Measurements from ENCODE around the gene SMAD6. TPM values are rescaled to one million over a fixed set of nuclear protein-coding genes. Genes with fewer than 3 reads are reported as not detected.

SMAD6 gene
- total and polyA plus RNA-seq, 2 of the 4 experiments (the other 2 are of a cell fraction) = 4.8 to 8.5 TPM

DNA sequence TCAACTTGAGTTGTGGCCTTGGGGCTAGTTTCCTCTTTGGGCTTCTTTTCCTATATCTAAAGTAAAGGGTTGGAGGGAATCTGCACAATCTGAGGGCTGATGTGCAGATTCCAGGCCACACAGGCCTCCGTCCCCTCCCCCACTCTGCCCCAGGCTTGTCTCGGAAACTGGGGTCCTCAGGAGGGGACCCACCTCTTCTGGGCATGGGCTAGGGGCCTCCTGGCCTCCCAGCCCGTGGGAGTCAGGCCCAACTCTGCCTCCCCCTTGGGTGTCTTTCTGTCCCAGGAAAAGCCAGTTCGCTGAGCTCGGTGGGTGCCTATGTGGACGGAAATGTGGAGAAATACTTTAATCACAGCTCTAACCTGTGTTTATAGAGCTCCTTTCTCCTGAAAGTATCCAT lies 4.8 kb downstream of the SMAD6 start:
- Histone ChIP-seq H3K9me1 (ENCODE audit: insufficient read depth, low read length) (peaks cover 24% of the 10 kb centered on the region), H3K4ac (ENCODE audit: low read depth, low read length) (peak overlapping the region; percentile 50; the same call in 1 of the 2 replicates), H3K79me1 (ENCODE audit: low read depth in 1 of 2, low read length in 2 of 2) (peaks cover 21 to 77% of the 10 kb centered on the region in 2 experiments), H3K27me3 (ENCODE audit: control insufficient read depth, insufficient read depth, low read length) (no peaks in the 10 kb centered on the region), H2BK15ac (ENCODE audit: low read depth, low read length) (no peak overlapping the region), H4K5ac (ENCODE audit: low read depth, low read length) (no peak overlapping the region), H2AK5ac (ENCODE audit: low read depth, low read length) (peak overlapping the region; percentile 29; the same call in 1 of the 2 replicates), H2BK20ac (ENCODE audit: low read depth, low read length) (no peak overlapping the region), H4K20me1 (ENCODE audit: insufficient read depth, low read length) (peaks cover 42% of the 10 kb centered on the region), H2BK5ac (ENCODE audit: low read depth, low read length, poor library complexity, severe bottlenecking) (no peak overlapping the region), H3K56ac (ENCODE audit: extremely low read depth, insufficient read depth, low read length) (no peak overlapping the region), H2BK120ac (ENCODE audit: low read depth, low read length) (no peak overlapping the region), H3K36me3 (ENCODE audit: control insufficient read depth, insufficient read depth, low read length) (peaks cover 4% of the 10 kb centered on the region), H3K18ac (ENCODE audit: low read depth, low read length) (no peak overlapping the region), H4K91ac (ENCODE audit: insufficient read depth, low read depth, low read length) (no peak overlapping the region), H3K9me3 (ENCODE audit: control insufficient read depth, insufficient read depth, low read length) (no peaks in the 10 kb centered on the region), H4K8ac (ENCODE audit: low read depth in 2 of 2, low read length in 2 of 2) (no peak overlapping the region; a peak in 1 of 4 replicates), H3K14ac (replicated peaks; ENCODE audit: low read depth, low read length) (no peak overlapping the region), H3K4me3 (ENCODE audit: insufficient read depth, low read depth, low read length) (no peak overlapping the region), H2AFZ (replicated peaks; ENCODE audit: low read length, poor library complexity) (no peak overlapping the region), H3K23ac (ENCODE audit: low read depth, low read length) (0 out of 2 replicates have a peak overlapping the region, but pooled peaks have one; percentile 18), H3K4me2 (ENCODE audit: low read depth, low read length) (peak overlapping the region; percentile 27; the same call in 1 of the 2 replicates), H2AK9ac (replicated peaks; ENCODE audit: low read depth, low read length, poor library complexity) (no peak overlapping the region), H3K4me1 (ENCODE audit: control insufficient read depth, insufficient read depth, low read length) (peaks cover 34% of the 10 kb centered on the region), H3K9ac (ENCODE audit: low read depth, low read length) (peak overlapping the region; percentile 24; the same call in 1 of the 2 replicates), H3K27ac (ENCODE audit: insufficient read depth, low read length) (peak overlapping the region; percentile 57)
- BruUV-seq (replicated peaks) = no TSS peak
- no CpG with 5 or more reads among the region's 6 CpGs for WGBS, 2 experiments (ENCODE audit: extremely low coverage in 2 of 2, insufficient read length in 1 of 2)
- in situ Hi-C loops (cut with MboI; ENCODE audit: low sequenced_read_pairs) = loop anchor here (5.0 to 25.0 kb wide), 2 partner anchors 65 to 130 kb away; no protein-coding TSS in a partner anchor
- intact Hi-C loops (cut with micrococcal nuclease) = loop anchor here (2.0 to 10.0 kb wide), 3 partner anchors 80 to 202 kb away; partner anchors contain the start of genes RPL4 and ZWILCH
- dilution Hi-C loops (cut with HindIII; ENCODE audit: low sequenced_read_pairs, unreplicated experiment) = no loop called here
- POLR2A ChIA-PET (ENCODE audit: unreplicated experiment) = interaction anchor here (0.6 to 1.2 kb wide), 3 partner anchors 13 to 103 kb away, joined by 3 read pairs; no protein-coding TSS in a partner anchor
- no peak for ATAC-seq (ENCODE audit: low read depth)
- CTCF ChIA-PET = interaction anchor here (0.6 to 2.4 kb wide), 3 partner anchors 13 to 145 kb away, joined by 3 to 8 read pairs (median 8); no protein-coding TSS in a partner anchor
- DNase-seq = no peak
- TF ChIP-seq RAD21 (IDR thresholded peaks at IDR 0.05; ENCODE audit: low read length) (no peak), NFE2L2 (IDR thresholded peaks at IDR 0.05; ENCODE audit: low read depth, low read length) (no peak), CHD1 (IDR thresholded peaks at IDR 0.05; ENCODE audit: low read depth, low read length) (no peak), SMC3 (IDR thresholded peaks at IDR 0.05; ENCODE audit: low read depth, low read length) (no peak), MAZ (IDR thresholded peaks at IDR 0.05; ENCODE audit: borderline replicate concordance, low read depth, low read length) (no peak), CEBPB (IDR thresholded peaks at IDR 0.05; ENCODE audit: low read depth, low read length) (no peak), FOS (IDR thresholded peaks at IDR 0.05; ENCODE audit: low read depth, low read length) (no peak), BHLHE40 (IDR thresholded peaks at IDR 0.05; ENCODE audit: low read depth, low read length) (no peak), MXI1 (IDR thresholded peaks at IDR 0.05; ENCODE audit: borderline replicate concordance, low read depth, low read length) (no peak)
- TF ChIP-seq, protein P1, sequence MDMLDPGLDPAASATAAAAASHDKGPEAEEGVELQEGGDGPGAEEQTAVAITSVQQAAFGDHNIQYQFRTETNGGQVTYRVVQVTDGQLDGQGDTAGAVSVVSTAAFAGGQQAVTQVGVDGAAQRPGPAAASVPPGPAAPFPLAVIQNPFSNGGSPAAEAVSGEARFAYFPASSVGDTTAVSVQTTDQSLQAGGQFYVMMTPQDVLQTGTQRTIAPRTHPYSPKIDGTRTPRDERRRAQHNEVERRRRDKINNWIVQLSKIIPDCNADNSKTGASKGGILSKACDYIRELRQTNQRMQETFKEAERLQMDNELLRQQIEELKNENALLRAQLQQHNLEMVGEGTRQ (IDR thresholded peaks at IDR 0.05; ENCODE audit: low read depth, low read length) = no peak
- TF ChIP-seq, protein P2, sequence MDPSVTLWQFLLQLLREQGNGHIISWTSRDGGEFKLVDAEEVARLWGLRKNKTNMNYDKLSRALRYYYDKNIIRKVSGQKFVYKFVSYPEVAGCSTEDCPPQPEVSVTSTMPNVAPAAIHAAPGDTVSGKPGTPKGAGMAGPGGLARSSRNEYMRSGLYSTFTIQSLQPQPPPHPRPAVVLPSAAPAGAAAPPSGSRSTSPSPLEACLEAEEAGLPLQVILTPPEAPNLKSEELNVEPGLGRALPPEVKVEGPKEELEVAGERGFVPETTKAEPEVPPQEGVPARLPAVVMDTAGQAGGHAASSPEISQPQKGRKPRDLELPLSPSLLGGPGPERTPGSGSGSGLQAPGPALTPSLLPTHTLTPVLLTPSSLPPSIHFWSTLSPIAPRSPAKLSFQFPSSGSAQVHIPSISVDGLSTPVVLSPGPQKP (IDR thresholded peaks at IDR 0.05; ENCODE audit: borderline replicate concordance, low read depth, low read length) = no peak
- TF ChIP-seq, protein P3, sequence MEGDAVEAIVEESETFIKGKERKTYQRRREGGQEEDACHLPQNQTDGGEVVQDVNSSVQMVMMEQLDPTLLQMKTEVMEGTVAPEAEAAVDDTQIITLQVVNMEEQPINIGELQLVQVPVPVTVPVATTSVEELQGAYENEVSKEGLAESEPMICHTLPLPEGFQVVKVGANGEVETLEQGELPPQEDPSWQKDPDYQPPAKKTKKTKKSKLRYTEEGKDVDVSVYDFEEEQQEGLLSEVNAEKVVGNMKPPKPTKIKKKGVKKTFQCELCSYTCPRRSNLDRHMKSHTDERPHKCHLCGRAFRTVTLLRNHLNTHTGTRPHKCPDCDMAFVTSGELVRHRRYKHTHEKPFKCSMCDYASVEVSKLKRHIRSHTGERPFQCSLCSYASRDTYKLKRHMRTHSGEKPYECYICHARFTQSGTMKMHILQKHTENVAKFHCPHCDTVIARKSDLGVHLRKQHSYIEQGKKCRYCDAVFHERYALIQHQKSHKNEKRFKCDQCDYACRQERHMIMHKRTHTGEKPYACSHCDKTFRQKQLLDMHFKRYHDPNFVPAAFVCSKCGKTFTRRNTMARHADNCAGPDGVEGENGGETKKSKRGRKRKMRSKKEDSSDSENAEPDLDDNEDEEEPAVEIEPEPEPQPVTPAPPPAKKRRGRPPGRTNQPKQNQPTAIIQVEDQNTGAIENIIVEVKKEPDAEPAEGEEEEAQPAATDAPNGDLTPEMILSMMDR (conservative IDR thresholded peaks at IDR 0.05; ENCODE audit: low read depth, low read length) = no peak

All from IMR-90 (cell line).